ENCODE measurements around the gene KCTD3.

KCTD3 gene

DNA sequence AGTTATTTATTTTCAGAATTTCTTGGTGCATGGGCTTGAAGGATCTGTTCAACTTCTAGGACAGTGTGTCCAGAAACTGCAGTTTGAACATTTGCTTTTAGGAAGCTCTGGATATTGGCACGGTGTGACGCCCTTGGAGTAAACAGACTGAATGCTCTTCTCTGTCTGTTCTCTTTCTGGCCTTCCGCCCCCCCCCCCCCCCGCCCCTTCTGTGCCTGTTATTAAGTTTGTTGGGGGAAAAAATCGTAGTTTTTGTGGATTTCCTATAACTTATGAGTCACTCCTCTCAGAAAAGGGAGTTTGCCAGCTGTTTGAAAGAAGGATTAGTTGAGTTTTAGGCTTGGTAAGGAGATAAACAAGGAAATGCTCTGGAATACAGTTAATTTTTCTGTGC, 1.2 kb downstream of the KCTD3 start:
- peak; percentile 29 for DNase-seq (ENCODE audit: low read depth)
- no peak for TF ChIP-seq CTCF (IDR thresholded peaks at IDR 0.05; ENCODE audit: control insufficient read depth, insufficient read depth, low read depth, low read length, missing control alignments)
- H3K4me3 ChIP-seq (ENCODE audit: control insufficient read depth, low read depth, low read length), result peak overlapping the region; percentile 80

- TF ChIP-seq CTCF (IDR thresholded peaks at IDR 0.05; ENCODE audit: control insufficient read depth, insufficient read depth, low read depth, low read length, missing control alignments), result no peak
- H3K4me3 ChIP-seq (ENCODE audit: control insufficient read depth, low read depth, low read length), result no peak overlapping the region
- DNase-seq (ENCODE audit: low read depth), result no peak
Measured at GRCh38 chr1:215569986-215570824, 3.1 kb downstream of the KCTD3 start.

DNA sequence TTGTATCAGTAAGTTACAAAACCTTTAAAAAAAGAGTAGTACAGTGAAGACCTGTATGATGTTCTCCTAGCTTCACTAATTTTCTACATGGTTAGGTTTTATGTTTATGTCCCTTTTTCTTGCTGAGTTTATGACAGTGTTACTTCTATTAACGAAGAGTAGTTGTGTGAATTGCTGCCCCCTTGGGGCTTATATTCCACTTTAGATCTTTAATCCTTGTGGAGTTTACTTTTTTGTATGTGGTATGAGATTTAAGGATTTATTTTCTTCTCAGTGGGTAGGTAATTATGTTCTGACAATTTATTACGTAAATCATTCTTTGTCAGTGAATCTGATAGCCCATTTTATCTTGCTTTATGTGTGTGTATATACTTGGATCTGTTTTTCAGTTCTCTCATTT, 14.8 kb downstream of the KCTD3 start:
- TF ChIP-seq CTCF (IDR thresholded peaks at IDR 0.05; ENCODE audit: control insufficient read depth, insufficient read depth, low read depth, low read length, missing control alignments), result no peak
- no peak overlapping the region for H3K4me3 ChIP-seq (ENCODE audit: control insufficient read depth, low read depth, low read length)
- DNase-seq (ENCODE audit: low read depth), result no peak

- no peak for TF ChIP-seq CTCF (IDR thresholded peaks at IDR 0.05; ENCODE audit: control insufficient read depth, insufficient read depth, low read depth, low read length, missing control alignments)
- H3K4me3 ChIP-seq (ENCODE audit: control insufficient read depth, low read depth, low read length), result no peak overlapping the region
- no peak for DNase-seq (ENCODE audit: low read depth)
Measured at GRCh38 chr1:215583185-215583749, 16.2 kb downstream of the KCTD3 start.

DNA sequence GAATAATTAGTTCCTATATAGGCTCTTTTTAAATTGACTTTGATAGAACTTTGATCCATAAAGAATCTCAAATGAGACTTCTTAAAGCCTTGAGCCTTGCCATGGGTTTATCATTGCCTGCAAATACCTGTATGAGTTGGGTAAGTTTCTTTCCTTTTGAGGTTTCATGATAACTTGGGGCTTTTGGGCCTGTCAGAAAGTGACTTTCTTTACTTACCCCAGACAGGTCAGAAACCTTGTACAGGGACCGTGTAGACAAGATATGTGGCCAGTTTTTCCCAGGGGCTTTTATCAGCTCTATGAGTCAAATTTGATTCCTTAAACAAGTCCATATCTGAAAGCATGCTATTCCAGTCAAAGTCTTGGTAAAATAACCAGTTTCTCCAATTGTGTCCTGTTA, 17.3 kb downstream of the KCTD3 start:
- DNase-seq (ENCODE audit: low read depth), result no peak
- TF ChIP-seq CTCF (IDR thresholded peaks at IDR 0.05; ENCODE audit: control insufficient read depth, insufficient read depth, low read depth, low read length, missing control alignments), result no peak
- H3K4me3 ChIP-seq (ENCODE audit: control insufficient read depth, low read depth, low read length), result no peak overlapping the region

GRCh38 chr1:215589650-215590435, 22.7 kb downstream of the KCTD3 start:
- no peak for DNase-seq (ENCODE audit: low read depth)
- no peak for TF ChIP-seq CTCF (IDR thresholded peaks at IDR 0.05; ENCODE audit: control insufficient read depth, insufficient read depth, low read depth, low read length, missing control alignments)
- no peak overlapping the region for H3K4me3 ChIP-seq (ENCODE audit: control insufficient read depth, low read depth, low read length)
